Activated naive CD4-positive, alpha-beta T cell (primary cell): ENCODE measurements around the gene SCML1.

Experiments used
- DNase-seq, 4 experiments: peaks; one replicate each; lab custom pipeline; 2025; lab: John Stamatoyannopoulos, UW

SCML1 gene, protein sequence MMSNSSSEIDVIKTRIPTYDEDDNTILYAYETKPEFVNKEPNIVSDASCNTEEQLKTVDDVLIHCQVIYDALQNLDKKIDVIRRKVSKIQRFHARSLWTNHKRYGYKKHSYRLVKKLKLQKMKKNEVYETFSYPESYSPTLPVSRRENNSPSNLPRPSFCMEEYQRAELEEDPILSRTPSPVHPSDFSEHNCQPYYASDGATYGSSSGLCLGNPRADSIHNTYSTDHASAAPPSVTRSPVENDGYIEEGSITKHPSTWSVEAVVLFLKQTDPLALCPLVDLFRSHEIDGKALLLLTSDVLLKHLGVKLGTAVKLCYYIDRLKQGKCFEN

GRCh38 chrX:17736856-17737709 lies at the start of gene SCML1:
Gene SCML1, plus strand, starts transcription at chrX:17737493. Its CDS starts 6,694 bp downstream, at chrX:17744187.
- peak; percentile 65 to 86 (median 76) for DNase-seq

DNA sequence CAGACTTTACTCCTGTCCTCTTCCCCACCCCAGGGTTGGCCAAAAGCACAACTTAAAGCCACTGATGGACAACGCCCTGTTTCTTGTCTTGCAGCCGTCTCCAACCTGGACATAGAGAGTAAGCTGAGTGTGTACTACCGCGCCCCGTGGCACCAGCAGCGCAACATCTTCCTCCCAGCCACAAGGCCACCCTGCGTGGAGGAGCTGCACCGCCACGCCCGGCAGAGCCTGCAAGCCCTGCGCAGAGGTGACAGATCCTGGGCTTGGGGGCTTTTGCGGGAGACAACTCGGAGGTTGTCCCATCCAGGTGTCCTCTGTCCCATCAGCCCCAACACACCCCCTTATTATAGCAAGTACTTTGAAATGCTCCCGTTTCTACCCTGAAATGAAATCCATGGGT lies 49.6 kb upstream of the SCML1 start:
- DNase-seq, result no peak

GRCh38 chrX:17689971-17690409 lies 47.3 kb upstream of the SCML1 start:
- no peak for DNase-seq

DNA sequence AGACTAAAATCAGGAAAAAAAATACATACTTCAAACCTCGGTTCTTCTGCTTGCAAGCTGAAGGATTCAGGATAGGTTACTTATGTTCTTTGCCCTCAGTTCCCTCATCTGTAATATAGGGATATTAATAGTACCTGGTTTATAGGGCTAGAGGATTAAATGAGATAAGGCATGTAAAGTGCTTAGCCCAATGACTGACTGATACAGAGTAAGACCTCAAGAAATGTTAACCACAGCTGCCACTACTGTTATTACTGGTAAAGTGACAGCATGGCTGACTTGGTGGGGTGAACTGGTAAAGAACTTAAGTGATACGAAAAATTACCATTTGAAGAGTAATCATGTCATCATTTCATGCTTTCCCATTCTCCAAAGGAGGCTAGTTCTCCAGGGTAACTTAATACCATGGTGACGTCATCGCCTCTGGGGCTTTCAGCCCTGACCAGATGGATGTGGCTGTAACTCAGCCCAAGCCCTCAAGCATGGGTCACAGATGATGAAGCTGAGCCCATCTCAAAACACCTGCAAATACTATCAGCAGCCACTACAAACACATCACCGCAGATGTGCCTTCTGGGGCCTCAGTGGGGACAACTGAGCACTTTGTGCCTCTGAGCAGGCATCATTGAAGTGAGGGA lies 44.5 kb upstream of the SCML1 start:
- no peak for DNase-seq

DNA sequence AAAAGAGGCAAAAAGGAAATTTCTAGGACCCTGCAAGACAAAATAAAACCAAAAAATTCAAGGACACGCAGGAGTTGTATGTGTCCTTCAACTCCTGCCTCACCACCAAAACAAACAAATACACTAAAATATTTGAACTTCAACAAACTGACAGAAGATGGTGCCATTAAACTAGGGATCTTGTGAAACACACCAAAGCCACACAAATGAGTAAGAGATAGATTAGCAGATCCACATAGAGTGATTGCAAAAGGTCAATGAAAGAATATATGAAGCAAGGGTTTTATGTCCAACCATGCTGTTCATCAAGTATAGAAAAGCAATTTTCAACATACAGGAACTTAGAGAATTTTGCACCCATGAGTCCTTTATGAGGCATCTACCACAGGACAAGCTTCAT lies 40.1 kb upstream of the SCML1 start:
- no peak for DNase-seq

GRCh38 chrX:17700976-17701375 lies 36.3 kb upstream of the SCML1 start:
- DNase-seq, result no peak

DNA sequence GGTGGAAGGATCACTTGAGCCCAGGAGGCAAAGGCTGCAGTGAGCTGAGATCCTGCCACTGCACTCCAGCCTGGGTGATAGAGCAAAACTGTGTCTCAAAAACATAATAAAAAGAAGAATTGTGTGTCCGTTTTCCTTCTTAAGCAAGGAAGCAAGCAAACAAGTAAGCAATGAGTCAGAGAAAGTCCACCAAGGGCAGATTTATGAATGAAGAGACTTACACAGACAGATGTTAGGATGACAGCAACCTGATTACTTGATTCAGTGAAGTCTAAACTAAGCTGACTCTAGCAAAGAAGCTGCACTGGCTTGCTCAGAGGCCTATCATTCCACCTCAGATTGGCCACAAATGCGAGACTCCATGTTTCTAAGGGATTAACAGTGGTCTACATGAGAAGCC lies 34.1 kb upstream of the SCML1 start:
- no peak for DNase-seq

DNA sequence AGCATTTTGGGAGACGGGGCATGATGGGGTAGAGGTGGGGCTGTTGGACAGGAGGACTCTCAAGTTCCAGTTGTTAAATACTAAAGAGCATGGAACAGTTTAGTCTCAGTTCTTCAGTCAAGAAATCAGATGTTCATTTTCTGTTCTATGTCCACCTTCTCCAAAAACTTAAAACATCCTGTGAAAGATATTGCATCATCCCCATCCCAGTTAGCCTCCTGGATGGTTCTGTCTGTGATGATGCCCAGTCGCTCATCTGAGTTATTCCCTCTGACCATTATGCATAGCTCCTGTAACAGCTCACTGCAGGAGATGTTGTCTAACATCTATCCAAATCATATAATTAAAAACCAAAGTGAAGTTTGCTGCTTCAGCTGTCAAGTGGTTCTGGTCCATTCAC lies 32.1 kb upstream of the SCML1 start:
- no peak for DNase-seq

DNA sequence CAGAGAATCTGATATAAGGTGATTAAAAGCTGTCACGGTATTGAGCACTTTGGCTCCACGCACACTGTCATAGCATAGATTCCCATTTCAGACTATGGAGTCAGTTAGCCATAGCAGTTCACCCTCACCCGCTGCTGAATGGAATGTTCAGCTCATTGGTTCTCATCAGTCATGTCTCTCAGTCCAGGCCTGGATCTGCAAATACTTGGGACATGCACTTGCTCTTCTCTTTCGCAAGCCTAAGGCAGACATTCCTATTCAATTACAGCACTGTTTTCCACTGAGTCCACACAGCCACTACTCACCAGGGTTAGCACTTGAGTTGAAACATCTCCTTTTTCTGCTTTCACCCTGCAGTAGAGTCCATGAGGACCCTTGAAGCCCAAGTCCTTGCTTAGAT lies 30.6 kb upstream of the SCML1 start:
- DNase-seq, result no peak

GRCh38 chrX:17707731-17708130 lies 29.6 kb upstream of the SCML1 start:
- DNase-seq, result no peak

DNA sequence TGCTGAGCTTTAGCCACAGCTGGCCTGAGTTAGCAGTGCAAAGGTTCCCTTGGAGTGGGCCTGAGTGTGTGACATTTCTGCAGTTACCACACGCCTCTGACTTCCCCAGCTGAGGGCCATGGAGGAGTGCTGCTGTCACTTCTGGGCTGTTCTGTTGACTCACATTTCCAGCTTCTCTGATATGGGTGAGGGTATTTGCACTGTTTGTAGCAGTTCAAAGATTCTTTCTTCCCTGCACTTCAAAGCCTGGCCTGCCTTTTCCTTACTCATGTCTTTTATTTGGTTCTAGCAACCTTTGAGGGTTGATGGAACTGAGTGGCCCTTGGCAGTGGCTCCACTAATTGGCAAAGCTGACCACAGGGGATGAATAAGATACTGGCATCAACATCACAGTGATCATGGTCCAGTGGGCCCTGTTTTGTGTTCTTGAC lies 26.4 kb upstream of the SCML1 start:
- no peak for DNase-seq

DNA sequence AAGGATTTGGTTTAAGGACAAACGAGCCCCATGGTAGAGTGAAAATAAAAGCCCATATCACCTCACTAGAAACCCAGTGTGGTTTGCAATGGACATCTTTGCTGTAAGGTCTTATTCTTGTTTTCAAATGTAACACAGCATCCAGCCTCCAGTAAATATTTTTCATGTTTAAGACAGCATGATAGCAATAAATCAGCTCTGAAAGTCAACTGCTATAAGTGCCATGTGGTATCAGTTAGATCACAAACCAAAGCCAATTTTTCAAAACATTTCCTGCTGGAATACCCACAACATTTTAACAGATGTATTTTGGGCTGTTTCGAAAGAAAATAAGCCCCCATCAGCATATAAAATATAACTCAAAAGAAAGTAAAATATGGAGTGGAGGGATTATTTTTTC lies 24.0 kb upstream of the SCML1 start:
- no peak for DNase-seq

GRCh38 chrX:17718649-17719165 lies 18.6 kb upstream of the SCML1 start:
- DNase-seq, result no peak

GRCh38 chrX:17719711-17720110 lies 17.6 kb upstream of the SCML1 start:
- DNase-seq, result no peak

GRCh38 chrX:17721715-17722114 lies 15.6 kb upstream of the SCML1 start:
- no peak for DNase-seq

DNA sequence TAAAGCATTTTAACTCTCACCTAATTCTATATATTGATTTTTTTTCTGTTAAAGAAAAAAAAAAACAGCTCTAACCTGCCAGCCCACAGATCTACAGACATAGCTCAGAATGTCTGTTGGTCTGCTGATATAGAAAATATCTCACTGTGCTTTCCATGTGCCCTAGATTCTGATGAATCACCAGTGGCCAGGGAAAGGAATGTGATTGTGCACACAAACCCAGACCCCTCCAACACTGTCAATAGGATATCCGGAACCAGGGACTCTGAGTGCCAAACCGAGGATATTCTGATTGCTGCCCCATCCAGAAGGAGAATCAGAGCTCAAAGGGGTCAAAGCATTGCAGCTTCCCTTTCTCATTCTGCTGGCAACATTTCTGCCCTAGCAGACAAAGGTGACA lies 12.1 kb upstream of the SCML1 start:
- no peak for DNase-seq

GRCh38 chrX:17732138-17732783 lies 5.0 kb upstream of the SCML1 start:
- DNase-seq, result no peak

DNA sequence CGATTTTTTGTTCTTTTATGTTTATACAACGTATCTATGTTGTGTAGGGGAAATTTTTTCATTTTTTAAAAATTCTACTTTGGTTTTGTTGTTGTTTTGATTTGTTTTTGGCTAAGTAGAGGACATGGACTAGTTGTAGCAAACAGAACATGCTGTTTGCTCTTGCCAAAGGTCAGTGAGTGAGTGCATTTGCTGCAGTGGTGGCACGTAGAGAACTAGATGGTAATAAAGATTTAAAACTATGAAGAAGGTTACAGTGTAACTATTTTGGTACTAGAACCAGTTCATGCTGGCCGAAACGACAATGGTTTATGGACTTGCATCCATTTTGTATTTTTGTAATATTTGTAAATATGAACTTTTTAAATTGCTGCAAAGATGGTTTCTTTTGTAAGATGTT lies 1.9 kb upstream of the SCML1 start:
- DNase-seq, result no peak

- no peak for DNase-seq
These were observed 826 bp upstream of the SCML1 start for GRCh38 chrX:17736478-17736855.

DNA sequence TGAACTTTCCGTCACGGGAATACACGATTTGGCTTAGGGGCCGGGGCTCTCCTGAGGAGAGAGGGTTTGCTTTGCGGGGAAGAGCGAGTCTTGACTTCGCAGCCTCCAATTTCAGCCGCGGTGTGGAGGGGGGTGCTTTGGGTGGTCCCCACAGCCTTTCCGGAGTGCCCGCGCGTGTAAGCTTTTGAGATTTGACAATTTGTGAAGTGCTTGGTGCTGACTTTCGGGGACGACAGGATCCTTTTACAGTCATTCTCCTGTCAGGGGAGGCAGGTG lies 355 bp downstream of the SCML1 start:
- DNase-seq, result peak in 3 of 4 experiments; percentile 2 to 41 (median 23)

DNA sequence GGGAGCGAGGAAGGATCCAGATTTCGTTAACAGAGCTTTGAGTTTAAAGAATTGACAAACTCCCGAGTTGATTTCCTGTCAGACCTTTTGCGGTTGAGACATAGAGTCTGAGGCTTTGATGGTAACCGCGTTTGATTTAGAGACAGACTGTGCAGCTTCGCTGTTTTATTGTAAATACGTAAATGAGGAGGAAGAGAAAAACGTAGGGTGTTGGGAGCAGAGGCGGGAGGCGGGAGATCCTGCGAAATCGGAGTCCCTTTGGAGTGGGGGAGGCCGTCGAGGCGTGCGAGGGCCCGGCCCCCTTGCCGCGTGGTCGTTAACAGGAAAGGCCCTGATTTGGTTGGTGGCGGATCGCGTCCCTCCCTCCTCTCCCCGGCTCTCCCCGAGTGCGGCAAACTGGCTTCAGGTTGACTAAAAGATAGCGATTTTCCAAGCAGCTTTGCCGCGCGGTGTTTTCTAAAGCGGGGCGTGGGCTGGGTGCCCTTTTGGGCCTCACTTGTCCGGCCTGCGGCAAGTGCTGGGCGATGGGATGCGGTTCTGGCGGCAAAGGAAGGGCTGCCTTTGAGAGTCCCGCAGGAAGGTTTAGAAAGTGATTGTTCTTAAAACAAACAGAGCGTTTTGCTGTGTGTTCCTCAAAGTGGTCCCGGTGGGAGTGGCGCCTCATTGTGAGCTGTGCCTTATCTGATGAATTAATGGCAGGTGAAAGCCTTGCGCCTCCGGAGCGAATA lies 857 bp downstream of the SCML1 start:
- DNase-seq, result peak in 3 of 4 experiments; percentile 3 to 29 (median 20)
